ENCODE data around the gene NPAS3.

The NPAS3 gene

DNA sequence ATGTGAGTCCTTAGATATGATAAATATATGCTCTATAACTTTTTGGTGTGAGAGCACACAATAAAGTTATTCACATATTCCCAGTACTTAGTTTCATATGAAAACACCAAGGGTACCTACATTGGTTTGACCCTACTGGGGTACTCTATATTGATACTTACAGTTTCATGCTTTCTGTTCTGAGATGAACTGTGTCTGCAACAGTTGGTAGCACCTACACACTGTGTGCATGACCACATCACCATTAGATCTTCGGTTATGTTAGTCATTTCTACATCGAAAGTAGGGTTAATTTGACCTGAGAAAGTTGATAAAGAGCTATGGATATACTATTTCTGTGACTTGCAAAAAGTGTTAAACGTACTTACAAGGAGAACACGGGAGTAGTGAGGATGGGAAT, 337.2 kb downstream of the NPAS3 start:
- TF ChIP-seq CTCF (IDR thresholded peaks at IDR 0.05; ENCODE audit: insufficient read depth, low read depth, low read length, missing control alignments), result no peak
- no peak overlapping the region for H3K4me3 ChIP-seq (ENCODE audit: low read length)
- DNase-seq (ENCODE audit: low read depth), result no peak

DNA sequence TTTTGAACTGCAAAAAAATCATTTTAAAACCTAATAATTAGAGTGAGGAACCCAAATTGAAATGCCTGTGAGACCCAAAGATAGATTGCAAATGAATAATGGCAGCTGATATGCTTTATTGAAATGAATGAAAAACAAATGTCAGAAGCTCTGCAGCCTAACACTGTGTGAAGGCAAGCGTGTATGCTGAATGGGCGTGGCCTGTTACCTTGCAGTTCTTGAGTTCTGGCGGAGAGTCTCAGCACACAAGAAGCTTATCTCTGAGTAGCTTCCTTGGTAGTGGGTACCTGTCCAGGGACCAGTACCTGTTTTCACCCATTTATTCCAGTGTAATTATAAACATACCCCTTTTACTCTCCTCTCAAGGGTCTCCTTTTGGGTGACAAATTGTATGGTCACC, 341.2 kb downstream of the NPAS3 start:
- no peak overlapping the region for H3K4me3 ChIP-seq (ENCODE audit: low read length)
- TF ChIP-seq CTCF (IDR thresholded peaks at IDR 0.05; ENCODE audit: insufficient read depth, low read depth, low read length, missing control alignments), result no peak
- no peak for DNase-seq (ENCODE audit: low read depth)

DNA sequence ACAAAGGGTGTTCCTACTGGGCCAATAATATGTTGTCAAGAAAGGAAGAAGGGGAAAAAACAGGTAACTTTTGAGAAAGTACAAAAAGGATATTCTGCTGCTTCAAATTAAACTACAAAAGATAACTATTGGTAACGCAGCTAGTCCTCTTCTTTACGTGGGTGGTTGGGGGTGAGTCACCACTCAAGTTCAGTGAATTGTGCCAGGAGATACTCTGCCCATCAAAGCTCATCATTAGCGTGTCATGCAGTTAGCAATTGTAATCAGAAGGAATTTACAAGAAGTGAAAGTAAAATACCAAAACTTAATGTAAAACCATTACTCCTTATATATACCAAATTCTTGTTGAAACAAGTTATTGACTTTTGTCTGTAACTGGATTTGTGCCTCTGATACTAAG, 342.0 kb downstream of the NPAS3 start:
- H3K4me3 ChIP-seq (ENCODE audit: low read length), result no peak overlapping the region
- no peak for TF ChIP-seq CTCF (IDR thresholded peaks at IDR 0.05; ENCODE audit: insufficient read depth, low read depth, low read length, missing control alignments)
- DNase-seq (ENCODE audit: low read depth), result peak; percentile 53

GRCh38 chr14:33282331-33283230, 343.9 kb downstream of the NPAS3 start:
- DNase-seq (ENCODE audit: low read depth), result no peak
- H3K4me3 ChIP-seq (ENCODE audit: low read length), result no peak overlapping the region
- no peak for TF ChIP-seq CTCF (IDR thresholded peaks at IDR 0.05; ENCODE audit: insufficient read depth, low read depth, low read length, missing control alignments)

DNA sequence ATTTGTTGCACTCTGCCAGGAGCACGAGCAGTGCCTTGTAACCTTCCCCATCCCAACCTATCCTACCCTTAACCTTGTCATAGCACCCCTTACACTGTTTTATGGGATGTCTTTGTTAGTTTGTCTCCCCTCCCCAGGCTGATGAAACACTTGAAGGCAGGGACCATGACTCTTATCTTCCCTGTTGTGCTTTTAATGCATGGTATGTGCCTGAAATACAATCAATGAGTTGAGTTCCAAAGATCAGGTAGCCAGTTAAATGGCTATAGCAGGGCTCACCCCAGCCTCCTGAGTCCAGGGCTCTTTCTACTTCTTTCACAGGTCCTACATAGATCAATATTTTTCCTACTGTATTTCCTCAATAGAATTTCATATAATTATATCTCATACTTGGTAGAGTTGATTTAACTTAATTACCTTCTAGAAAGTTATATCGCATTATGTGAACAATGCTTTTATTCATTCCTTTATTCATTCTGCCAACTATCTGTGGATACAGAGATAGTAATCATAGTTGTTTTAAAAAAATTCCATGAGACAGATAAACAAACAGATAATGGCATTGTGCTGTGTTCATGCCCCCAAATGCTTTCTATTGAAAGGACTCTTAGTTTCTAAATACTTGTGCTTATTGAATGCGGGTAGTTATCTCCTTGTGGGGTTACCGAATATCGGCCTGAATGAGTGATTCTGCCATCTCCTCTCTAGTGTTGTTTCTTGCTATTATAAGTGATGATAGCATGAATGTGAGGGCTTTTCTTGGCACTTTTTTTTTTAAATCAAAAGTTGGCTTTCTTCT, 347.4 kb downstream of the NPAS3 start:
- no peak for TF ChIP-seq CTCF (IDR thresholded peaks at IDR 0.05; ENCODE audit: insufficient read depth, low read depth, low read length, missing control alignments)
- no peak overlapping the region for H3K4me3 ChIP-seq (ENCODE audit: low read length)
- DNase-seq (ENCODE audit: low read depth), result no peak

GRCh38 chr14:33287189-33287588, 348.5 kb downstream of the NPAS3 start:
- H3K4me3 ChIP-seq (ENCODE audit: low read length), result no peak overlapping the region
- DNase-seq (ENCODE audit: low read depth), result peak; percentile 7
- no peak for TF ChIP-seq CTCF (IDR thresholded peaks at IDR 0.05; ENCODE audit: insufficient read depth, low read depth, low read length, missing control alignments)

All from epithelial cell of esophagus (primary cell).